ENCODE results near the gene LALBA. TPM values are rescaled to one million over a fixed set of nuclear protein-coding genes. Genes with fewer than 3 reads are reported as not detected.
"Not testable (repeated sequence)": the region's sequence is repeated elsewhere in the genome, so short reads cannot be mapped to it uniquely, and the experiment has no call there.

The LALBA gene
- total RNA-seq, 1 donor from 2014 or later = not detected

DNA sequence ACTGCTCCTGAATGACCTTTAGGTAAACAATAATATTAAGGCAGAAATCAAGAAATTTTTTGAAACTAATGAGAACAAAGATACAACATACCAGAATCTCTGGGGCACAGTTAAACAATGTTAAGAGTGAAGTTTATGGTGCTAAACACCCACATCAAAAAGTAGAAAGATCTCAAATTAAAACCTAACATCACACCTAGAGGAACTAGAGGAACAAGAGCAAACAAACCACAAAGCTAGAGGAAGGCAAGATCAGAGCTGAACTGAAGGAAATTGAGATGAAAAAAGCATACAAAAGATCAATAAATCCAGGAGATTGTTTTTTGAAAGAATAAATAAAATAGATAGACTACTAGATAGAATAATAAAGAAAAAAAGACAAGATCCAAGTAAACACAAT lies 37.2 kb downstream of the LALBA start:
- no peak for DNase-seq (ENCODE audit: low read depth)

DNA sequence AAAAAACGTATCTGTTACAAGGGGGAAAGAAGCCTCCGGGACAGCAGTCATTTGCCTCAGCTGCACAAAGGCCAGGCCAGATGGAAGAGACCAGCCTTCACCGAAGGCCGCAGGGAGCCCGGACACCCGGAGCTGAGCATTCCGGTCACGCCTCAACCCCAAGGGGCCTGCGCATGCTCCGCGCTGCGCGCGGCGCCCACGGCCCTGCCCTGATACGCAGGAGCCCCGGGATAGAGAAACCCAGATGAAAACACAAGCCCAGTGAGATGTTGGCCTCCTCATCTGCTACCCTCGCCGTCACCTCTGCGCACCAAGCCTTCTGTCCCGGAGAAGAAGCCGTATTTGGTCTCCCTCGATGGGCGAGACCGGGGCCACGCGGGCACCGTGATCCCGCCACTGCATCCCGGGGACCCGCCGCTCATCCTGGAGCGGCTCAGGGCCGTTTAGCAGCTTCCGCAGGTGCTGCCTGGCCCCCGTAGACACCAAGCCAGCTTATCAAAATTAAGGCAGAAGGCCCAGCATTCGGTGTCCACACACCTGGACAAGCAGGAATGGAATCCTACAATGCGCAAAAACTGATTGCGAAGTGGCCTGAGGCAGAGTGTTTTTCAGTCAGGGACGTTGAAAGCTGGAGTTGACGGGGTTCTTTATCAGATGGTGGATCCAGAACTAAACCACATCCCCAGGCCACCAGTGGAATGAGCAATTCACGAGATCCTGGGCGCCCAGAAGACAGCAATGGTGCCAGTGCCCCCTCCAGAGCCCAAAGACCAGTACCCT lies 41.8 kb downstream of the LALBA start:
- DNase-seq (ENCODE audit: low read depth) = no peak

DNA sequence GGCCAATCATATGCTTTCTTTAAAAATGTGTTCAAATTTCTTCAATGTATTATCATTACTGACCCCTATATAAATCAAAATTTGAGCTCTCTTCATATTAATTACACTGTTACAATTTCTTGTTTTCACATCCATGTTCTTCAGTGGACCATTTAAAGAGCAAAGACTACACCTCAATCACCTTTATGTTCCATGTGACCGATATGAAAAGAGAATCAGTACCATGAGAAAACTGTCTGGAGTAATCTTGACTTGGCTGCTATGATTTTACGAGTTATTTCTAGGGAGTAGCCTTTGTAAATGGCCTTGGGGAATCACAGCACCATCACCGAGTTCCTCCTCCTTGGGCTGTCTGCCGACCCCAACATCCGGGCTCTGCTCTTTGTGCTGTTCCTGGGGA lies 44.5 kb downstream of the LALBA start, which contains the start of gene OR8S1:
OR8S1 (plus strand) TSS at position 301 of the 400 bp plus-strand sequence; CDS start at position 301, 0 bp downstream.
- no peak for DNase-seq (ENCODE audit: low read depth)

DNA sequence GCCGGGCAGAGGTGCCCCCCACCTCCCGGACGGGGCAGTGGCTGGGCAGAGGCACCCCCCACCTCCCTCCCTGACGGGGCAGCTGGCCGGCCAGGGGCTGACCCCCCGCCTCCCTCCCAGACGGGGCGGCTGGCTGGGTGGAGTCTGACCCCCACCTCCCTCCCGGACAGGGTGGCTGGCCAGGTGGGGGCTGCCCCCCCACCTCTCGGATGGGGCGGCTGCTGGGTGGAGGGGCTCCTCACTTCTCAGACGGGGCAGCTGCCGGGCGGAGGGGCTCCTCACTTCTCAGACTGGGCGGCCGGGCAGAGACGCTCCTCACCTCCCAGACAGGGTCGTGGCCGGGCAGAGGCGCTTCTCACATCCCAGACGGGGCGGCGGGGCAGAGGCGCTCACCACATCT lies 49.5 kb downstream of the LALBA start:
- not testable (repeated sequence) for DNase-seq (ENCODE audit: low read depth)

Other genes with a start within 250 kb of the LALBA start
- gene ZNF641, start 219.1 kb downstream of the LALBA start, total RNA-seq = 8.9 and 10.6 TPM in 2 replicates
- not detected in 2 replicates for gene ANP32D, start 97.5 kb downstream of the LALBA start, total RNA-seq
- gene C12orf54, start 87.5 kb downstream of the LALBA start, total RNA-seq = not detected in 2 replicates
- gene OR8S1, start 44.4 kb downstream of the LALBA start, total RNA-seq = not detected in 2 replicates
- 25.4 and 54.8 TPM in 2 replicates for gene KANSL2, start 112.2 kb upstream of the LALBA start, total RNA-seq
- 35.1 and 37.5 TPM in 2 replicates for gene CCNT1, start 146.7 kb upstream of the LALBA start, total RNA-seq
- gene ADCY6, start 219.0 kb upstream of the LALBA start, total RNA-seq = 32.9 and 44.2 TPM in 2 replicates
- gene CACNB3, start 248.4 kb upstream of the LALBA start, total RNA-seq = 8.5 and 9.0 TPM in 2 replicates

Measured in myocyte (in vitro differentiated cells).